Fibroblast of the aortic adventitia (primary cell): ENCODE measurements around the gene ZBTB6. TPM values are rescaled to one million over a fixed set of nuclear protein-coding genes. Genes with fewer than 3 reads are reported as not detected.
"Not testable (repeated sequence)": the region's sequence is repeated elsewhere in the genome, so short reads cannot be mapped to it uniquely, and the experiment has no call there.

Experiments used
- DNase-seq: peaks from one replicate; pipeline ENCODE4 v3.0.0-alpha.2; 2010; ENCODE audit warnings: low read depth
- H3K4me3 ChIP-seq: 2 replicates; pipeline ENCODE4 v1.5.1; 2011; ENCODE audit warnings: low read depth, mild to moderate bottlenecking, control low read depth, low read length, moderate library complexity
- CTCF ChIP-seq: IDR thresholded peaks from 2 replicates; pipeline ENCODE4 v1.5.1; 2011; ENCODE audit warnings: mild to moderate bottlenecking, low read length, control low read depth, inconsistent platforms; ENCODE audit not compliant: insufficient read depth
- total RNA-seq: library from RNA; depleted of rRNA; stranded (reverse); fragments of >200 nt; gene quantifications from 2 replicates; pipeline ENCODE4 v1.2.3, GENCODE V29; 2012; ENCODE audit warnings: low replicate concordance

ZBTB6 gene
- total RNA-seq, 1 donor = 17.7 TPM

- peak overlapping the region; percentile 97 for H3K4me3 ChIP-seq
- TF ChIP-seq CTCF = no peak
Observed at GRCh38 chr9:122929796-122930354, 16.8 kb upstream of the ZBTB6 start.

DNA sequence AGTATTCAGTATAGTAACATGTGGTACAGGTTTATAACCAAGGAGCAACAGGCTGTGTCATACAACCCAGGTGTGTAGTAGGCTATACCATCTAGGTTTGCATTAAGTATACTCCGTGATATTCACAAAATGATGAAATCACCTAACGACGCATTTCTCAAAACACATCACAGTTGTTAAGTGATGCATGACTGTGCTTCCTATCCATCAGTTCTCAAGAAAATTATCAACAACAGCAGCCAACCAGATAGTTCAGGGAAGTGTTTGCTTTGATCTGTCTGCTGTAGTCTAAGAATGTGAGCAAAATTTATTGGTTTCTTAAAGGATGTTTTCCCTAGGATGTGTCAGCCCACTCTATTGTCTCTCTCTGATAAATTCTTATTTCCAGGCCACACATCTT is 10.8 kb upstream of the ZBTB6 start:
- TF ChIP-seq CTCF = no peak
- no peak overlapping the region for H3K4me3 ChIP-seq

More at GRCh38 chr9:122929796-122930354, 16.8 kb upstream of the ZBTB6 start:
- no peak for DNase-seq

DNA sequence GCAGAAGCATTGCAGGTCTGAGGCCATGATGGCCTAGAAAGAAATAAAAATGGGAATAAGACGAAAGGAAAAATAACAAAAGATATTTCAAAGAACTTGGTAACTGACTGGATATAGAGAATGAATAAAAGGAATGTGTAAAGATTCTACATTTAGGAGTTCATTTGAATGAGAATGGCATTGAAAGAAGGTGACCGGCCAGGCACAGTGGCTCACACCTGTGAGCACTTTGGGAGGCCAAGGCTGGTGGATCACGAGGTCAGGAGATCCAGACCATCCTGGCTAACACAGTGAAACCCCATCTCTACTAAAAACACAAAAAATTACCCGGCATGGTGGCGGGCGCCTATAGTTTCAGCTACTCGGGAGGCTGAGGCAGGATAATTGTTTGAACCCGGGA is 9.6 kb upstream of the ZBTB6 start:
- no peak overlapping the region for H3K4me3 ChIP-seq
- TF ChIP-seq CTCF = no peak
- no peak for DNase-seq

More for the DNA sequence above, 10.8 kb upstream of the ZBTB6 start:
- no peak for DNase-seq

DNA sequence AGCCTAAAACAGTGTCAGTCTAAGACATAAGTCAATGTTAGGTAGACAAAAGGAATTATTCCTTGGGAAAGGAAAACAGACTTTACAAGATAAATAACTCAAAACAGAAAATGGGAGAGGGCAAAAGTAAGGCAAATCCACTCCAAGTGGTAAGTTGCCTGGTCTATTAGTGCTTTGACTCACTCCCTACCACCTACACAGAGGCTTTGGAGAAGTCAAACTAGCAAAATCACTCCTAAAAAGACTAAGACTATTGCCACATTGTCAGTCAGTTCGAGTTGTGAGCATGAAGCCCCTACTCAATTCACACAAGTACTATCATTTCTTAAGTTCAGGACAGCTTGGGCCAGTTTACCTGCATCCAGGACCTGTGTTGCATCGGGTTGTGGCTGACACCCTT is 5.2 kb upstream of the ZBTB6 start:
- DNase-seq = no peak
- no peak overlapping the region for H3K4me3 ChIP-seq
- no peak for TF ChIP-seq CTCF

- TF ChIP-seq CTCF = no peak
- H3K4me3 ChIP-seq = peak overlapping the region; percentile 95
- DNase-seq = no peak
Observed at GRCh38 chr9:122912671-122912963, 506 bp downstream of the ZBTB6 start.

- H3K4me3 ChIP-seq, DNase-seq: not testable (repeated sequence)
Observed at GRCh38 chr9:122906122-122906521, 7.0 kb downstream of the ZBTB6 start.

- peak; percentile 100 for DNase-seq
- TF ChIP-seq CTCF = no peak
- peak within 1 kb of the TSS; percentile 86 for H3K4me3 ChIP-seq
Observed at GRCh38 chr9:122904823-122905710, 8.1 kb downstream of the ZBTB6 start, which contains the start of gene RC3H2. Gene RC3H2 (minus strand): TSS chr9:122905359. CDS start chr9:122897509, 7,850 bp downstream.
